ENCODE measurements around the gene NTMT1.

Gene NTMT1

DNA sequence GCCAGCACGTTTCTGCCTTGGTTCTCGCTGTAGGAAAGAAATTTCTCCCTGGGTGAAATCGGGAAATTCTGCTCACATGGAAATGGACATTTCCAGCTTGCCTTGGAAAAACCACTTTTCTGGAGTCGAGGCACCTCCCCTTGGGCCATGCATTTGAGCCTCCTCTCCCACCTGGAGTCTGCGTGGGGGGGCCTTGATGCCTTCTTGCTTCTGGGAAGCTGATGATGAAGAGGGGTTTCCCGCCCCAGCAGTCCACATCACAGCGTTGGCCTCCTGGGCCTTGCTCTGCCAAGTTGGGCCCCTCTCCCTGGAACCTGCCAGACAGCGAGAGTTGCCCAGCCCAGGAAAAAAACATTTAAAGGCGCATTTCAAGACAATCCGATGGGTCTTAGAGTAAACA is 17.7 kb downstream of the NTMT1 start:
- DNase-seq (ENCODE audit: low read depth in 1 of 2, low spot score in 1 of 2) = no peak
- Histone ChIP-seq H3K27me3 (ENCODE audit: insufficient read depth, poor library complexity, severe bottlenecking) (no peaks in the 10 kb centered on the region), H3K27ac (replicated peaks) (no peak overlapping the region), H3K4me3 (replicated peaks; ENCODE audit: insufficient read depth, low read length) (no peak overlapping the region)
- TF ChIP-seq GABPA (IDR thresholded peaks at IDR 0.05; ENCODE audit: low read depth) (no peak), POLR2AphosphoS5 (IDR thresholded peaks at IDR 0.05; ENCODE audit: low read depth) (no peak), SPI1 (IDR thresholded peaks at IDR 0.05; ENCODE audit: borderline replicate concordance, low read depth) (no peak)
- TF ChIP-seq, protein P1, sequence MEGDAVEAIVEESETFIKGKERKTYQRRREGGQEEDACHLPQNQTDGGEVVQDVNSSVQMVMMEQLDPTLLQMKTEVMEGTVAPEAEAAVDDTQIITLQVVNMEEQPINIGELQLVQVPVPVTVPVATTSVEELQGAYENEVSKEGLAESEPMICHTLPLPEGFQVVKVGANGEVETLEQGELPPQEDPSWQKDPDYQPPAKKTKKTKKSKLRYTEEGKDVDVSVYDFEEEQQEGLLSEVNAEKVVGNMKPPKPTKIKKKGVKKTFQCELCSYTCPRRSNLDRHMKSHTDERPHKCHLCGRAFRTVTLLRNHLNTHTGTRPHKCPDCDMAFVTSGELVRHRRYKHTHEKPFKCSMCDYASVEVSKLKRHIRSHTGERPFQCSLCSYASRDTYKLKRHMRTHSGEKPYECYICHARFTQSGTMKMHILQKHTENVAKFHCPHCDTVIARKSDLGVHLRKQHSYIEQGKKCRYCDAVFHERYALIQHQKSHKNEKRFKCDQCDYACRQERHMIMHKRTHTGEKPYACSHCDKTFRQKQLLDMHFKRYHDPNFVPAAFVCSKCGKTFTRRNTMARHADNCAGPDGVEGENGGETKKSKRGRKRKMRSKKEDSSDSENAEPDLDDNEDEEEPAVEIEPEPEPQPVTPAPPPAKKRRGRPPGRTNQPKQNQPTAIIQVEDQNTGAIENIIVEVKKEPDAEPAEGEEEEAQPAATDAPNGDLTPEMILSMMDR (IDR thresholded peaks at IDR 0.05; ENCODE audit: insufficient read depth, low read length) = no peak
- TF ChIP-seq, protein P2, sequence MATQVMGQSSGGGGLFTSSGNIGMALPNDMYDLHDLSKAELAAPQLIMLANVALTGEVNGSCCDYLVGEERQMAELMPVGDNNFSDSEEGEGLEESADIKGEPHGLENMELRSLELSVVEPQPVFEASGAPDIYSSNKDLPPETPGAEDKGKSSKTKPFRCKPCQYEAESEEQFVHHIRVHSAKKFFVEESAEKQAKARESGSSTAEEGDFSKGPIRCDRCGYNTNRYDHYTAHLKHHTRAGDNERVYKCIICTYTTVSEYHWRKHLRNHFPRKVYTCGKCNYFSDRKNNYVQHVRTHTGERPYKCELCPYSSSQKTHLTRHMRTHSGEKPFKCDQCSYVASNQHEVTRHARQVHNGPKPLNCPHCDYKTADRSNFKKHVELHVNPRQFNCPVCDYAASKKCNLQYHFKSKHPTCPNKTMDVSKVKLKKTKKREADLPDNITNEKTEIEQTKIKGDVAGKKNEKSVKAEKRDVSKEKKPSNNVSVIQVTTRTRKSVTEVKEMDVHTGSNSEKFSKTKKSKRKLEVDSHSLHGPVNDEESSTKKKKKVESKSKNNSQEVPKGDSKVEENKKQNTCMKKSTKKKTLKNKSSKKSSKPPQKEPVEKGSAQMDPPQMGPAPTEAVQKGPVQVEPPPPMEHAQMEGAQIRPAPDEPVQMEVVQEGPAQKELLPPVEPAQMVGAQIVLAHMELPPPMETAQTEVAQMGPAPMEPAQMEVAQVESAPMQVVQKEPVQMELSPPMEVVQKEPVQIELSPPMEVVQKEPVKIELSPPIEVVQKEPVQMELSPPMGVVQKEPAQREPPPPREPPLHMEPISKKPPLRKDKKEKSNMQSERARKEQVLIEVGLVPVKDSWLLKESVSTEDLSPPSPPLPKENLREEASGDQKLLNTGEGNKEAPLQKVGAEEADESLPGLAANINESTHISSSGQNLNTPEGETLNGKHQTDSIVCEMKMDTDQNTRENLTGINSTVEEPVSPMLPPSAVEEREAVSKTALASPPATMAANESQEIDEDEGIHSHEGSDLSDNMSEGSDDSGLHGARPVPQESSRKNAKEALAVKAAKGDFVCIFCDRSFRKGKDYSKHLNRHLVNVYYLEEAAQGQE (IDR thresholded peaks at IDR 0.05; ENCODE audit: insufficient replicate concordance, low read depth) = no peak

DNA sequence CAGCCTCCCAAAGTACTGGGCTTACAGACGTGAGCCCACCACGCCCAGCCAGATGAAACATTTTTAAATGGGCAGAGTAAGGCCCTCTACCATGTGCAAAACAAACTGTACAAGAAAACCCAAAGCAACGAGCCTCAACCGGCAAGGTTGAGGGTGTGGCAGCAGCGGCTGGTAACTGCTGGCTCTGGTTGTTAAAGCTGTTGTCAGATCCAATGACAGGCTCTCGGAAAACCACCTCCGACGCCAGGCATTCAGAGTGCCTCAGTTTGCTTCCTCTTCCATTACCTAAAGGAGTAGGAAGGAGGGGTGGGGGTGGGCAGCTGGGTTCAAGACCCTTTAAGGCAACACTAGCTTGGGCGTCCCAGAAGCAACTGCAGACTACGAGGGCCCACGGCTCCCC is 18.4 kb downstream of the NTMT1 start:
- Histone ChIP-seq H3K27ac (replicated peaks) (no peak overlapping the region), H3K4me3 (replicated peaks; ENCODE audit: insufficient read depth, low read length) (no peak overlapping the region), H3K27me3 (ENCODE audit: insufficient read depth, poor library complexity, severe bottlenecking) (no peaks in the 10 kb centered on the region)
- DNase-seq (ENCODE audit: low read depth in 1 of 2, low spot score in 1 of 2) = no peak
- TF ChIP-seq, protein P2 (IDR thresholded peaks at IDR 0.05; ENCODE audit: insufficient replicate concordance, low read depth) = no peak
- TF ChIP-seq GABPA (IDR thresholded peaks at IDR 0.05; ENCODE audit: low read depth) (no peak), SPI1 (IDR thresholded peaks at IDR 0.05; ENCODE audit: borderline replicate concordance, low read depth) (no peak), POLR2AphosphoS5 (IDR thresholded peaks at IDR 0.05; ENCODE audit: low read depth) (no peak)
- TF ChIP-seq, protein P1 (IDR thresholded peaks at IDR 0.05; ENCODE audit: insufficient read depth, low read length) = no peak

DNA sequence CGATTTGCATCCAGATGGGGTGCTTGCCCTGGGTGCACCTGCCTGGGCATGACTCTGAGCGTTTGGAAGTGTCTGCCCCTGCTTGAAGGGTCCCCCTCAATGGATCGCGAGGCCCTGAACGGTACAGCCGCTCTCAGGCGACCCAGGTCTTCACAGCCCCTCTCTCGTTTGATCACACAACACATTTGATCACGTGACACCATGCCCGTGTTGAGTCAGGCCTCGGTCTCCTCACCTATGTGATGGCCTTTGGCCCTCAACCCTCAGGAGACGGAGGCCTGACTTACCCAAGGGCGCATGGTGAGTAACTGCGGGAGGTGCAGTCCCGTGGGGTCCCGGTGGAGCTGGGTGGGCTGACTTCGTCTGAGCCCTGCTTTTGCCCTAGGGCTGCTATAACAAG is 18.9 kb downstream of the NTMT1 start:
- no peak for DNase-seq (ENCODE audit: low read depth in 1 of 2, low spot score in 1 of 2)
- no peak overlapping the region for H3K4me3 ChIP-seq (replicated peaks; ENCODE audit: insufficient read depth, low read length)
- no peak for TF ChIP-seq GABPA (IDR thresholded peaks at IDR 0.05; ENCODE audit: low read depth)
- TF ChIP-seq, protein P1 (IDR thresholded peaks at IDR 0.05; ENCODE audit: insufficient read depth, low read length) = no peak
- TF ChIP-seq, protein P2 (IDR thresholded peaks at IDR 0.05; ENCODE audit: insufficient replicate concordance, low read depth) = no peak
- no peak for TF ChIP-seq SPI1 (IDR thresholded peaks at IDR 0.05; ENCODE audit: borderline replicate concordance, low read depth)
- no peak for TF ChIP-seq POLR2AphosphoS5 (IDR thresholded peaks at IDR 0.05; ENCODE audit: low read depth)
- no peak overlapping the region for H3K27ac ChIP-seq (replicated peaks)
- no peaks in the 10 kb centered on the region for H3K27me3 ChIP-seq (ENCODE audit: insufficient read depth, poor library complexity, severe bottlenecking)
